ENCODE data around the gene RTTN. TPM values are rescaled to one million over a fixed set of nuclear protein-coding genes. Genes with fewer than 3 reads are reported as not detected.
A peak's percentile ranks its signal among the peaks of the same experiment; 100 is the strongest.

The RTTN gene
- total RNA-seq, 2 donors from 2014 or later = 13.0 to 20.1 TPM

DNA sequence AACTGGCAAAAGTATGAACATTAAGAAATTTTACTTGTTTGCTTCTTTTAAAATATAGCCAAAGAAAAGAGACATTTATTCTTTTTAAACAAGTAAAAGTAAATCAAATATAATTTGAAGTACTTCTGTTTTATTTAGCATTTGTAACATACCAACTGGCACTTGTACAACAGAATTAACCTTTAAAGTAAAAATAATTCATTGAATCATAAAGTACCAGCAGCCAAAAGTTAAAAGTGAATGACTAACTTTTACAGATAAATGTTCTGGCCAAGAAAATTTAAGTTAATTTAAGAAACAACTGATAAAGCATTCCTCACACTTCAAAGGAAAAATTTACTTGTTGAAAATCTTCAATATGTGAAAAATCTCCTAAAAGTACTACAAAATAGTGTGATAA is 23.8 kb downstream of the RTTN start:
- no peak for ATAC-seq
- TF ChIP-seq POLR2A (IDR thresholded peaks at IDR 0.05) = no peak
- TF ChIP-seq, protein P1, sequence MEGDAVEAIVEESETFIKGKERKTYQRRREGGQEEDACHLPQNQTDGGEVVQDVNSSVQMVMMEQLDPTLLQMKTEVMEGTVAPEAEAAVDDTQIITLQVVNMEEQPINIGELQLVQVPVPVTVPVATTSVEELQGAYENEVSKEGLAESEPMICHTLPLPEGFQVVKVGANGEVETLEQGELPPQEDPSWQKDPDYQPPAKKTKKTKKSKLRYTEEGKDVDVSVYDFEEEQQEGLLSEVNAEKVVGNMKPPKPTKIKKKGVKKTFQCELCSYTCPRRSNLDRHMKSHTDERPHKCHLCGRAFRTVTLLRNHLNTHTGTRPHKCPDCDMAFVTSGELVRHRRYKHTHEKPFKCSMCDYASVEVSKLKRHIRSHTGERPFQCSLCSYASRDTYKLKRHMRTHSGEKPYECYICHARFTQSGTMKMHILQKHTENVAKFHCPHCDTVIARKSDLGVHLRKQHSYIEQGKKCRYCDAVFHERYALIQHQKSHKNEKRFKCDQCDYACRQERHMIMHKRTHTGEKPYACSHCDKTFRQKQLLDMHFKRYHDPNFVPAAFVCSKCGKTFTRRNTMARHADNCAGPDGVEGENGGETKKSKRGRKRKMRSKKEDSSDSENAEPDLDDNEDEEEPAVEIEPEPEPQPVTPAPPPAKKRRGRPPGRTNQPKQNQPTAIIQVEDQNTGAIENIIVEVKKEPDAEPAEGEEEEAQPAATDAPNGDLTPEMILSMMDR (IDR thresholded peaks at IDR 0.05) = no peak
- Histone ChIP-seq H3K27ac (no peak overlapping the region), H3K9me3 (no peaks in the 10 kb centered on the region), H3K4me3 (no peak overlapping the region), H3K27me3 (no peaks in the 10 kb centered on the region), H3K4me1 (no peaks in the 10 kb centered on the region), H3K36me3 (replicated peaks in 1 of 2; ENCODE audit: insufficient read depth in 1 of 2, low read depth in 2 of 2) (no peaks in the 10 kb centered on the region)
- no peak for DNase-seq
- intact Hi-C loops (cut with DNase I) = no loop called here

DNA sequence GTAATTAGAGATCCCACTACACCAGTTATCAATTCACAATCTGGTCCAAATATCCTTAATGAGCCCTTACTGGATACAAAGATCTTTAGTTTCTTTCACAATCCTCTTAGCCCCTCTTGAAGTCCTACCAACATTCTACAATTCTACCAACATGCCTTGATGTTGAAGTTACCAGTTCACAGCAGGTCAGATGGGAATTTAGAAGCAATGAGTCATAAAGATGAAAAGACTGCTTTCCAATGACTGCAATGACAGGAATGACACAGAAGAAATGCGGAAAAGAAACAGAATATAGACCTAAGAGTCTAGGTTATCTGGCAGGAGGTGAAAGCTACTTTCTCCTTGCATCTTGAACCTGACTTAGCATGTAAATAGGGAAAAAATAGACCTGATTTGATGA is 24.5 kb downstream of the RTTN start:
- no peak for DNase-seq
- WGBS, 2 donors = 86% methylated on average over 1 of the region's 1 CpG
- Histone ChIP-seq H3K36me3 (replicated peaks in 1 of 2; ENCODE audit: insufficient read depth in 1 of 2, low read depth in 2 of 2) (no peaks in the 10 kb centered on the region), H3K27ac (no peak overlapping the region), H3K27me3 (no peaks in the 10 kb centered on the region), H3K4me1 (no peaks in the 10 kb centered on the region), H3K4me3 (no peak overlapping the region), H3K9me3 (no peaks in the 10 kb centered on the region)
- intact Hi-C loops (cut with DNase I) = no loop called here
- no peak for ATAC-seq
- TF ChIP-seq, protein P1 (IDR thresholded peaks at IDR 0.05) = no peak
- TF ChIP-seq POLR2A (IDR thresholded peaks at IDR 0.05) = no peak

DNA sequence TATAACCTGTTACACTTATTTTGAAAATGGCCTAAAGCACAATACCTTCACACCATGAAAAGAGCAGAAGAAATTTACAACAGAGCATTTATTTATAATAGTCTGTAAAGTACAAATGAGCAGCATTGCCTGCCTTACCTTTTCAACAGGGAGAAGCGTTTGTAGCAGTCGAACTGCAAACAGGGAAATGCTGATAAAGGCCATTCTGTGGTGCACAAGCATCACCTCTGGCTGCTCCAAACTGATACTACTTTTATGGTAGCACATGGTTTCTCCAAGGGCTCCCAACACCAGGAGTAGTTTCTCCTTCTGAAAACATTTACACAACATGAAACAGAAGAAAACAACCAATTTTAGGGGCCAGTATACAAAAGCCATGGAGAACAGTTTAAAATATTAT is 28.9 kb downstream of the RTTN start:
- 54 to 70% methylated on average over 2 of the region's 2 CpGs for WGBS, 2 donors
- TF ChIP-seq POLR2A (IDR thresholded peaks at IDR 0.05) = no peak
- TF ChIP-seq, protein P1 (IDR thresholded peaks at IDR 0.05) = no peak
- Histone ChIP-seq H3K9me3 (no peaks in the 10 kb centered on the region), H3K4me1 (no peaks in the 10 kb centered on the region), H3K36me3 (replicated peaks in 1 of 2; ENCODE audit: insufficient read depth in 1 of 2, low read depth in 2 of 2) (no peaks in the 10 kb centered on the region), H3K27me3 (no peaks in the 10 kb centered on the region), H3K27ac (no peak overlapping the region), H3K4me3 (no peak overlapping the region)
- ATAC-seq = no peak
- DNase-seq = no peak
- intact Hi-C loops (cut with DNase I) = no loop called here

DNA sequence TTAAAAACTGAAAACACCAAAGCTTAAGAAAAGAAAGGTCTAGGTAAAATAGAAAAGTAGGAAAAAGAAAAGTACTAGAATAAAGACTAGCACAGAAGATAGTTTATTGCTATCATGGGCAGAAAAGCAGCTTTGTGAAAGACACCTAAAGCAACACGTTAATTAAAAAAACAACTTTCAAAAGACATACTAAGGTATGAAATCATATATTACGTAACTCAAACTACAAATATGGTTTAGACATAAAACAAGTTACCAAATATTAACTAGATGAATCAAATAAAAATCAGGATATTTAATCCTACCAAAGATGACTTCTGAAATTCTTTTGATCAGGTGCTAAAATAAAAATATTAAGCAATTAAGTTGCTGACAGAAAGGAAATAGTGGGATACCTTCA is 30.3 kb downstream of the RTTN start:
- H3K4me1 ChIP-seq = no peaks in the 10 kb centered on the region
- intact Hi-C loops (cut with DNase I) = no loop called here
- no peaks in the 10 kb centered on the region for H3K36me3 ChIP-seq (replicated peaks in 1 of 2; ENCODE audit: insufficient read depth in 1 of 2, low read depth in 2 of 2)
- no peak overlapping the region for H3K4me3 ChIP-seq
- DNase-seq (no peak), ATAC-seq (no peak)
- H3K27me3 ChIP-seq = no peaks in the 10 kb centered on the region
- TF ChIP-seq, protein P1 (IDR thresholded peaks at IDR 0.05) = no peak
- WGBS, 2 donors = 94 to 95% methylated on average over 2 of the region's 2 CpGs
- H3K27ac ChIP-seq = no peak overlapping the region
- H3K9me3 ChIP-seq = no peaks in the 10 kb centered on the region

DNA sequence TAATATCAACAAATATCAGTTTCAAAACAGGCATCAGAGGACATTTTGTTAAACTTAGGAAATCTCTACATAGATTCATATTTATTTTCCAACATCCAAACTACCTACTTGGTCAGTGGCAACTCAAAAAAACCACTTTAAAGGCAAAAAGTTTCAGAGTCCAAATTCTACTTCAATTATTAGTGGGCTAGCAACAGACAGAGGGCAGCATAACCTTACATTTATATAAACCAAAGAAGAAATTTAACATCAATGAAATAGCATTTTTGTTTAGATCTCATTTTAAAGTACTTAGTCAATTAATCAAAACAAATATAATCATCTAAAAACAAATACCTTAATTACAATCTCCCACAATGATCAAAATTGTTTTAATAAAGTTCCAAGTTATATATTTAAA is 33.3 kb downstream of the RTTN start:
- no peak for TF ChIP-seq POLR2A (IDR thresholded peaks at IDR 0.05)
- TF ChIP-seq, protein P1 (IDR thresholded peaks at IDR 0.05) = peak in 1 of 7 experiments; percentile 4
- Histone ChIP-seq H3K4me3 (no peak overlapping the region), H3K27me3 (no peaks in the 10 kb centered on the region), H3K4me1 (no peaks in the 10 kb centered on the region), H3K36me3 (replicated peaks in 1 of 2; ENCODE audit: insufficient read depth in 1 of 2, low read depth in 2 of 2) (no peaks in the 10 kb centered on the region), H3K9me3 (no peaks in the 10 kb centered on the region), H3K27ac (no peak overlapping the region)
- intact Hi-C loops (cut with DNase I) = no loop called here
- DNase-seq (no peak), ATAC-seq (no peak)

Measured in body of pancreas (tissue), 4 donors.